HTR-8/SVneo (cell line): ENCODE data around the gene GLIS1.

Source experiments
- DNase-seq: peaks from one replicate; pipeline ENCODE4 v3.0.0; 2011; ENCODE audit warnings: low spot score, mixed read lengths; ENCODE audit not compliant: insufficient read length
- FAIRE-seq: peaks from 2 replicates; lab custom pipeline; 2011; peaks lifted over from hg19 to GRCh38; lab: Jason Lieb, UNC

GLIS1 gene

DNA sequence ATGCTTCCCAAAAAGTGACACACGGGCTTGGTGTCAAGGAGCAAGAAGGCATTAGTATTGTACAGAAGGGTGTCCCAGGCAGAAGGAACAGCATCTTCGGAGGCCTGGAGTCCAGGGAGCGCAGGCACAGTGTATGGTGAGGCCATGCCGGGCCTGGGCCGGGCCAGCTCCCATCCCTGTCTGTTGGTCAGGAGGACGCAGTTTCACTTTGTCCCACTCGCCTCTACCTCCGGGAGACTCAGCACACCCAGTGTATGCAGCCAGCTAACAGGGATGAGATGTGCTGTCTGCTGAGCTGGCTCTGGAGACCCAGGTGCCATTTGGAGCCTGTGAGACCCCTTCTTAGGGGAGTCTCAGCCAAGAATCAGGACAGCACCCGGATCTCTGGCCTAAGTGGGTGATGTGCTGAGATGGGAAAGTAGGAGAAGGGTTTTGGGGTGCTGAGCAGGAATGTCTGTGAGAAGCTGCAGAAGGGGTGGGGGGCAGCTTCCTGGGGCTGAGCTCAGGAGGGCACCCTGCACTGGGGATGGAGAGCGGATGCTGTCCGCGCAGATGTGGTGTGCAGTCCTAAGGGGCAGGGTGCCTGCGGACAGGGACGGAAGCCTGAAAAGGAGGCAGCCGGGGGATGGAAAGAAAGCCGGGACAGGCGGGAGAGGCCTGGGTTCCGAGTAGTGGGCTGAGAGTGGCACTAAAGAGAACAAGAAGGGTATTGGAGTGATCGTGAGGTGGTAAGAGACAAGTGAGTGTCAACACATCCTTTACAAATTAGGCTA is 254.1 kb downstream of the GLIS1 start:
- DNase-seq (no peak), FAIRE-seq (no peak)

DNA sequence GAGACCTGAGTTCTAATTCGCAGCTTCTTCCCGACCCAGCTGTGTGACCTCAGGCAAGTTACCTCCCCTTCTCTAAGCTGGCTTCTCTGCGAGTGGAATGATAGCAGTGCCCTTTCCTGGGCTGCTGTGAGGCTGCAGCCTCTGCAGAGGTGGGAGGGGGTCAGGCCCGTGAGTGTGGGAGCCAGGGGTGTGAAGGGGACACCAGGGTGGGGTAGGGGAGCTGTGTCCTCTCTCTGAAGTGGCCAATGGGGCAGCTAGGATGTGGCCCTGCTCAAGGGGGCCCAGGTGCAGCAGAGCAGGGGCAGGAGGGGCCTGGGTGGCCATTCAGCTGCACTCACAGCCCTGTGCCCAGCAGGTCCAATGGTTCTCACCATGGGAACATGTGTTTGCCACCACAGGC is 255.3 kb downstream of the GLIS1 start:
- no peak for FAIRE-seq

DNA sequence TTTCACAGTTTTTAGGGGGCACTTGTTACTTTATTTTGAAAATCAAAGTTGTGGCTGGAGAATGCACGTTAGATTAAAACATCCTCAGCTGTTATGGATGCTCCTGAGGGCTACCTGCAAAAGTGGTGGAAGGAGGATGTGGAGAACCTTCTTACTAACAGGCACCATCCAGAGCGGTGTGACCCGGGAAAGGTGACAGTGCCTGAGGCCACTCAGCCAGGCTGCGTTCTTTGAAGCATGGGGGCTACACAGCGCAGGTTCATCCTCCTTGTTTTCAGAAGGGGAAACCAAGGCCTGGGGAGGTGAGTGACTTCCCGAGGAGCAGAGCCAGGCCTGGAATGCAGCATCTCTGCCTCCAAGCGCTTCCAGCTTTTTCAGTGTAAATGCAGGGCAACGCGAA is 255.8 kb downstream of the GLIS1 start:
- FAIRE-seq (no peak), DNase-seq (no peak)

More for the DNA sequence above, 255.3 kb downstream of the GLIS1 start:
- no peak for DNase-seq

DNA sequence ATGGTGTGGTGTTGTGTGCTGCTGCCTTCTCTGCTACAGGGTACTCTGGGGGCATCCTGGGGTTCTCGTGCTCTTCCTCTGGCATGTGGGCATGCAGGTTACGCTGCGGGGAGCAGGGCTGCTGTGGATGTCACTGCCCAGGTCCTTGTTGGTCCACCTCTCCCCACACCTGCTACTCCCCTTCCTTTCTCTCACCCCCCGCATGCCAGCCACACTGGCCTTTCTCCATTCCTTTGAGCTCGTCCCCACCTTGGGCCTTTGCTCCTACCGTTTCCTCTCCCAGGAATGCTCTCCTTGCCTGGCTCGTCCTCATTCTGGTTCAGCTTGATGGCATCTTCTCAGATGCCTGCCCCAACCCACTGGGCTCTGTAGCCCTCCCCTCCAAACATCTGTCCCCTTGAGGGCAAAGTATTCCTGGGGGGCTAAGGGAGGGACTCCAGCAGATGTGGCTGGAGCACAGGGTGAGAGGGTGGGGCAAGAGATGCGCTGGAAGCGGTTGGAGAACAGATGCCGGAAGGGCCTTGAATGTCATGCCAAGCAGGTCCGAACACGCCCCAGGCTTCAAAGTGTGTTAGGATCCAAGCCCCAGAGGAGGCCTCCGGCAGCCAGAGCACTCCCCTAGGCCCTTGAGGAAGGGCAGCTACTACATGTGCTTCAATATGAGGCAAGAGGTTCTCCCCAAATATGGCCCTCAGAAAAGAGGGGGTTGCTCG is 256.4 kb downstream of the GLIS1 start:
- DNase-seq (no peak), FAIRE-seq (no peak)

DNA sequence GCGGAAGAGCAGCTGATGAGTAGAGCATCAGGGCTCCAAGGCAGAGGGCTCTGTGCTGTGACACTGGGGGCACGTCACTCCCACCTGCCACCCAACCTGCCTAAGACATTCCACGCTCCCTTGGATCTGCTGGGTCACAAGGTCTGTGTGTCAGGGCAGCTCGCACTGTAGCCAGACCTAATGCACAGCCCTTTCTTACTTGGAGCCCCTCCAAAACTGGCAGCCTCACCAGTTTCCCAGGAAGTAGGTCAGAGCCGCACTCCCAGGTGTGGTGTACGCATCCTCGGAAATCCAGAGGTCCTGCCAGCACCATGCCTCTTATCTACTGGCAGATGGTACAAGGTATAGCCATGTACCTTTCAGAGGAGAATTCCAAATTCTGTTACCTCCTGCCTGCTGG is 257.5 kb downstream of the GLIS1 start:
- DNase-seq, result no peak
- FAIRE-seq, result peak; percentile 36

DNA sequence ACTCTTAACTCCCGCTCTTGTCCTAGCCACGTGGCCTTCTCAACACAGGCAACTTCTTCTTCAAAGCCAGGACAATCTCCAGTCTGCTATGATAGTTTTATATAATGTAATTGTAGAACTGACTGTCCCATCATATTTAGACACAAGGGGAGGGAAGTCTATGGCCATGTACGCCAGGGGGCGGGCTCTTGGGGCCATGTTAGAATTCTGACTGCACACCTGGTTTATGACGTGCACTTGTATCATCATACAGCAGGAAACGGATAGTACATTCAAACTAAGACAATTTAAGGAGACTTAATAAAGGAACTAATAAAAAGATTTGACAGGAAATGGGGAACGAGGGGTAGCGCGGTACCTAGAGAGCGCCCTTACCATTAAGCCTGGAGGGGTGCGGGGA is 258.3 kb downstream of the GLIS1 start:
- FAIRE-seq, result no peak
- DNase-seq, result no peak

DNA sequence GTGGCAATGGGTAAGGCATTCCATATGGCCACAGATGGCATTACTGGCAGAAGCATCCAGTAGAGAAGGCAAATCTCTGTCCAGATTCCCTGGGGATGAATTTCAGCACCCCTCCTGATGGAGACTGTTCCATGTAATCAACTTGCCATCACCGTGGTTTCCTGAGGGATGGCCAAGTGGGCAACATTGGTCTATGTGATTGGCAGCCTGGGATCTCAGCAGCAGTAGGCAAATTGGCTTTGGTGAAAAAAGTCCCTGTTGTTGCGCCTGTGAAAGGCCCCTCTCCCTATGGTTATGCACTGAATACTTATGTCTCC is 260.5 kb downstream of the GLIS1 start:
- no peak for FAIRE-seq
- DNase-seq, result no peak

DNA sequence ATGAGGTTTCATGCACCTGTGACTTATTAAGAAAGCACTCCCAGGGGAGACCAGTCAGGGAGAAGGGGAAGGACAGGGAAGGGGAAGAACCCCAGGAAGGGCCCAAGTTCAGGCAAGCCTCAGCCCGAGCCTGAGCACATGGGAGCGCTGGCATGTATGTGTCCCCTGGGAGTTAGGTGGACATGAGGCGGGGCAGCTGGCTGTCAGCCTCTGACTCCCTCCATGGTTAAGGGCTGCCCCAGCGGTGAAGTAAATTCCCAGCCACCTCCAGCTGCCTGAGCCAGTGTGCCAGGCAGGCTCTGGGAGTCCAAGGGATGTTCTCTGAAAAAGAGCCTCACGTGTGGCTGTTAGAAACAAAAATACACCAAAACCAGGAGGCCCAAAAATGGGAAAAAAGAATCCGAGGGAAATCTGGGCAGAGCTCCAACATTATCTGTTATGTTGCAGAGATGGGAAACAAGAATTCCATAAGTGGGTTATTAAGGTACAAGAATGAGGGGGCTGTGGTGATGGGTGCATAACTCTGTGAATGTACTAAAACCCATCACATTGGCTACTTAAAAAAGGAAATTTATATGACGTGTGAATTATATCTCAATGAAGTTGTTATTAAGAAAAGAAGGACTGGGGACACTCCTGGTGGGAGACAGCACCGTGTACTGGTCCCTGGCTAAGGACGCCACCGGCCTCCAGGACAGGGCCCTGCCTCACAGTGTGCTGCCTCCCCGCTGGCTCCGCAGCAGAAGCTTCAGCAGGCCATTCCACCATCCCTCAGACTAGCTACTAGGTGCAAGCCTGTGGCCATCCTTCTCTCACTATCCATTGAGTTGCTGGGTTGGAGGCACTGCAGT is 261.1 kb downstream of the GLIS1 start:
- no peak for DNase-seq

DNA sequence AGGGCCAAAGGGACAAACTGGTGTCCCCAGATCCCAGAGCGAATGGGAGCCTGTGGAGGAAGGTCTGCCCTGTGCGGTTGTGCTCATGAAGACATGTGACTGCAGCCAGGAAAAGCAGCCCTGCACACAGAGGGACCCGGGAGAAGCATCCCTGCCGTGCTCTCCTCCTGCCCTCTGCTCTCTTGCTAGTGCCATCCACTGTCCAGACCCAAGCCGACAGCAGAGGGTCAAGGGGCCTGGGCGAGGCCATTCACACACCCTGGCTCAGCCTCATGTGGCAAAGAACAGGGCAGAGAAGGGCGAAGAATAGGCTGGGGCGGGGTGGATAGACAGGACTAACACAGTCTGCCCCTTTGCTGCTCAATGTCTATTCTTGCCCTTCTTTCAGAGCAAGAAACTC is 262.4 kb downstream of the GLIS1 start:
- FAIRE-seq (no peak), DNase-seq (no peak)

More for the DNA sequence above, 261.1 kb downstream of the GLIS1 start:
- no peak for FAIRE-seq

DNA sequence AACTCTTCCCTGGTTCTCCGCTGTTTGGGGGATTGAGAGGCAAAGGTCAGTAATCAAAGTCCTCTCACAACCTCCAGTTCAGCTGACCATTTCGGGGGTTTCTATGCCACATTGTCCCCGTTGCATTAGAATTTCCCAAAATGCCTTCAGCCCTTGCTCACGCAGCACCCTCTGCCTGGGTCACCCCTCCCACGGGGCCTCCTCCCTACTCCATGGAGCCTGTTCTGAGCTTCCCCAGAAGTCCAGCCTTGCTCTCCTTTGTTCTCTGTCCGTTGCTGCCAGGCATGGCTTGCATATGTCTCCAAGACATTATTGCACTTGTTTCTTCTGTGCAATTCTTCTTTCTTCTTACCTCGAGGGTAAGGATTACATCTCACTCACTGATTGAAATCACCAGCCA is 263.3 kb downstream of the GLIS1 start:
- no peak for DNase-seq
- no peak for FAIRE-seq

DNA sequence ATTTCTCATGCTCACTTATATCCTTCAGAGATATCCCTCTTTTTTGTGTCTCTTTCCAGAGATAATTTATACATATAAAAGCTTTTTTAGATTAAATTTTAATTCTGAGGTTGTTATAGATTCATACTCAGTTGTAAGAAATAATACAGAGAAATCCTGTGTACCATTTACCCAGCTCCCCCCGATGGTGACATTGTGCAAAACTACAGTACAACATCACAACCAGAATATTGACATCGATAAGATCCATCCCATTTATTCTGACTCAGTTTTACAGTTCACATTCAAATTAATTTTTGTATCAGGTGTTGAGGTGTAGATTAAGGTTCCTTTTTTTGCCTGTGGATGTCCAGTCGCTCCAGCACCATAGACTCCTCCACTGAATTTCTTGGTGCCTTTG is 265.5 kb downstream of the GLIS1 start:
- no peak for DNase-seq

DNA sequence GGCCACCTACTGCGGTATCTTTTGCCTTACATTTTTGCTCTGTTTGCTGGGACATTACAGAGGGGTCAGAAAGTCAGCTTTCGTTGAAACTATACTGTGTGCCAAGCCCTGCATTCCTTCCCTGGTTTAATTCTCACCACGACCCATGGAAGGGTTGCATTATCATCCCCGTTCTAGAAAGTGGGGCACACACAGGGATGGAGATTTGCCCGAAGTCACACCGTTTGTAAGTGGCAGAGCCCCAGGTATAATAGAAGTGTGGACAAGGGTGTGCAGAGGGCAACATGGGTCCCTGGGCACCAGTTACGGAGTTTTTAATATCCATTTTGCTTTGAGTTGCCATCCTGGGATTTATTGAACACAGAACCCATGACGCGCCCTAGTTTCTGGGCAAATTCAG is 268.0 kb downstream of the GLIS1 start:
- DNase-seq, result no peak
- FAIRE-seq, result no peak

More for the DNA sequence above, 265.5 kb downstream of the GLIS1 start:
- FAIRE-seq, result no peak

DNA sequence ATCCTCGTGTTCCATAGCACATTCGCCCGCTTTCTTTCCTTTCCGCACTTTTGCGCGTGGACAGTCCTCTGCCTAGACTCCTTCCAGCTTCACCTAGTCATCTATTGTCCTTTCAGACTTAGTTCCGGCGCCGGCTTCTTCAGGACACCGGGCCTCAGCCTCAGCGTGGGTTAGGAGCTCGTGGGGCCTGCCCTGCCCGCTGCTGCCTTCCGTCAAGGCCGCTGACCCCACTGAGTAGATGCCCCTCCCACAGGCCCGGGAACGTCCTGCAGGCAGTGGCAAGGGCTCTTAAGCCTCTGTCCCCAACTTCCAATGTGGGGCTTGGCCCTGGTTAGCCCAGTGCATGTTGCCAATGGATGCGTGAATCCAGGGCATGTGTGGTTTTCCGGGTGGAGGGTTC is 268.4 kb downstream of the GLIS1 start:
- no peak for FAIRE-seq
- no peak for DNase-seq

DNA sequence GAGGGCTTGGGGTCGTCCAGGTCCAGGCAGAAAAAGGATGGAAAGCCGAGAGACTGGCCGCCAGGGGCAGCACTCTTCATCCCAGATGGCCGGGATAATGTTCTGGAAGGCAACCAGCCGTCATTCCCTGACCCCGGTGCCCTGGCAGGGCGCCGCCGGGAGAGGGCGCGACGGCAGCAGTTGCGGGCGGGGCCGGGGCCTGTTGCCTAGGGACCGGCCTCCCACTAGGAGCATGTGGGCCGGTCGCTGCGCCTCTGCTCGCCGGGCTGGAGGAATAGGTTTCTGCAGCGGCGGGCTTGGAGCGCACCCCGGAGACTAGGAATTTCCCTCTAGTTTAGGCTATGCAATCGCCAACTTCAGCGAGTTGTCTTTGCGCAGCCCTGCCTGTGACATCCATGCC is 268.8 kb downstream of the GLIS1 start:
- DNase-seq (no peak), FAIRE-seq (no peak)

DNA sequence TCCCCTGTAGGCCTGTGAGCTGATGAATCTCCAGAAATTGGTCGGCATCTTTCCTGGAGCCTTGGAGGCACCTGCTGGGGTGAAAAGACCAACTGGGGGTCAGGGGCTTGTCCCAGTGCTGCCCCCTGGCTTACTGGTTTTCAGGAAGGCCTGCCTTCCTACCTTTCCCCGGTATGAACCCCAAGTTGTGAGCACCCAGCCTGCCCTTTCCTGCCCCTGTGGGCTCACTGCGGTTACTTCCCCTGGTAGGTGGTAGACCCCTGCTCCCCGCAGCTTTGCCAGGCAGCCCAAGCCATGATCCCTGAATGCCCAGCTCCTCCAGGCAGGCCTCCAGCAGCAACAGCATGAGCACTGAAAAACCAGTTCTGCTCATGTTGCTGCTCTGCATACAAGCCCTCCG is 269.6 kb downstream of the GLIS1 start:
- FAIRE-seq (no peak), DNase-seq (no peak)

DNA sequence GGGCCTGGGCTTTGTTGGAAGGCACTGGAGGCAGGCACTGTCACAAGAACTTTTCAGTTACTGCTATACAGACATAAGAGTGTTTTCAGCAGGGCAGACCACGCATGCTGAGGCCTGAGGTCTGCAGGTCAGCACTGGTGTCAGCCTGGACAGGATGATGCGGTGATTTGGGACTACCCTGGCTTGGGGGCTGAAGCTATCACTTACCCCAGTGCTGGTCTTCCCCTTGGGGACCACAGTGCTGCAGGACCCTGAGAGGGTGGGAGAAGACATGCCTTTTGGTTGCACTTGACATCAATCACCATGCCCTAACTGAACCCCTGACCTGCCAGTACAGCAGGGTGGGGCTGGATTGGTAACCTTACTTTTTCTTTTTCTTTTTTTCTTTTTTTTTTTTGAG is 270.6 kb downstream of the GLIS1 start:
- FAIRE-seq (no peak), DNase-seq (no peak)

DNA sequence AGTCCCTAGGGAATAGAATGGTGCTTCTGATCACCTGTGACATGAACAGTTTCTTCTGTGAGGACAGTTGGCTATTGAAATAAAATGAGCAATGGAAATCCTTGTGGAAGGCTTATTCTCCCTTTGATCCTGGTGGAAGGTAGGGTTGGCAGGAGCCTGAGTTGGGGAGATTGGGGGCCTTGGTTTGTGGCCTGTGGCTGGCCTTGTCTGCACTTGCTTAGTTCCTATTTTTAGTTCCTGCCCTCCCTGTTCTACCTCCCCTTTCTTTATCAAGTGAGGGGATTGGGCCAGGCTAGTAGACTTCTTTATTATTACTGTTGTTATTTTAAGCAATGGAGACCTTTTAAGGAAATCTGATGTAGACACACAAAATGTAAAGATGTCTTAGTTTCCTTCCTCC is 271.6 kb downstream of the GLIS1 start:
- DNase-seq, result no peak
- FAIRE-seq, result no peak

DNA sequence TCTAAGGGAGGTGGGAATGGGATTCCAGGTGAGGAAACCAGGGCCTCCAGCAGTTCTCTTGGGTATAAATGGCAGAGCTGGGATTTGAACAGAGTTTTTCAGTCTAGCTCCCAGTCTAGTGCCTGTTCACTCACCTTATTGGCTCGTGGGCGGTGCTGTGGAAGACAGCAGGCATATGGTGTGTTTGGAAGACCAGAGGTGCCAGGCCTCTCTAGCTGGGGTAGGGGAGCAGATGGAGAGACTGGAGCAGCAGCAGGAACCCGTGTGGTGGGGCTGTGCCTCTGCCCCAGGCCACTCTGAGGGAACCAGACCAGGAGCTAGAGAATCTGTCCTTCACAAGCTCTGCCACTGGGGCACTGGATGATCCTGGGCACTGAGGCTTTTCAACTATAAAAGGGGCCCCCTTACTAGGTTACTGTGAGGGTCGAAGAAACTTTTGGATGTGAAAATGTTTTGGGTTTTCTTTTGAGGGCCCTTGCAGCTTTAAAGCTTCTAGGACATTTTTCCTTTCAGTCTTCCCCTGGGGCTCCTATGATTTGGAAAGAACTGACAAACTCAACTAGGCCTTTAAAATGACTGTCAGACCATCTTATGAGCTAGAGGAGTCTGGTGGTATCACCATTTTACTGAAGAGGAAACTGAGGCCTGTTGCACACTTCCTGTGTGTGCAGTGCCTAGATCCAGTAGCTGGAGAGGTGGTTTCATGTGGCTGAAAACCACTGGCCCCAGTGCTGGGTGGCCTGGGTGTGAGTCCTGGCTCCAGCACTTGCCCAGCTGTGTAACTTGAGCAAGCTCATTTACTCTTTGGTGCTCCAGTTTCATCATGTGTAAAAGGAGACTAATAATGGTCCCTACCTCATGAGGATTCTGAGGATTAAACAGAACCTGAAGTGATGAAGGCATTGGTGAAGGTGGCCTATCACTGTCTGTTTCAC is 273.7 kb downstream of the GLIS1 start:
- FAIRE-seq, result no peak
- DNase-seq, result no peak

DNA sequence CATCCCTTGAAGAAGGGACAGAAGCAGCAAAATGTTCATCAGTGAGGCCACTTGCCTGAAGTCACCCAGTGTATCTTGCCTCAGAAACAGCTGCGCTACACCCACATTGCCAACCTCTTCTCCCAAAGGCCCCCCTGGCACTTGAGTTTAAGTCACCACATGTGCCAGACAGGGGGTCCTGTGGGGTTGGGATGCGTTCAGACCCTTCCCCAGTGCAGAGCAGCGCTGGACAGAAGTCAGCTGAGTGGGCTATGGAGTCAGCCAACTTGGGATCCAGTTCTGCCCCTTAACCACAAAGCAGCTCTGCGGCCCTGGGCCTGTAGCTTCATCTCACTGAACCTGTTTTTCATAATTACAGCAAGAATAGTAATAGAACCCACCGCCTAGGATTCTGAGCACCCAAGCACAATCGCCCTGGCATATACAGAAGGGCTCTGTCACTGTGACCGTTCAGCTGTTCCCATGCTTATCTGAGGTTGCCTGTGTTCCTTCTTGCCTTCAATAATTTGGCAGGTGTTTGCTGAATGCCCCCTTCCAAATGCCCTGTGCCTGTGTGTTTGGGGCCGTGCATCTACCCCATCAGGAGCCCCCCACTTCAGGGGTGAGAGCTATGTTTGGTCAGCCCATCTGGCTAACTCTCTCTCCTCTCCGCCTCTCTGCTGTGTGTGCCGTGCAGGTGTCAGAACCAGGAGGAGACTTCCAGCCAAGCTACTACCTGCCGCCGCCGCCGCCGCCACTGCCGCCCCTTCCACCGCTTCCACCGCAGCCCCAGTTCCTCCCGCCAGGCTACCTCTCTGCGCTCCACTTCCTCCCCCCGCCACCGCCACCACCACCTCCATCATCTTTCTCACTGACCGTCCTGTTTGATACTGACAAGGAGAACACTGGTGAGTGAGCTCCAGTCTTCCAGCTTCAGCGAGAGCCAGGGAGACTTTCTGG is 274.7 kb downstream of the GLIS1 start:
- FAIRE-seq (no peak), DNase-seq (no peak)
